Left lung (tissue), 10 donors: ENCODE measurements around the gene HINT3. TPM values are rescaled to one million over a fixed set of nuclear protein-coding genes. Genes with fewer than 3 reads are reported as not detected.
"Not testable (repeated sequence)": the region's sequence is repeated elsewhere in the genome, so short reads cannot be mapped to it uniquely, and the experiment has no call there.

Source experiments
- ATAC-seq: fragments of 200-7000 bp; cut with Tn5 transposase; one replicate; pipeline ENCODE4 v1.9.1; 2020; ENCODE audit warnings: moderate library complexity
- DNase-seq, 4 donors: peaks; one replicate each; pipeline ENCODE4 v3.0.0-alpha.2; 2013 to 2020
- H3K27ac ChIP-seq, 2 donors: fragments of 200-600 bp; sonication (generic) in 1 of 2; one replicate each; pipeline versions ENCODE4 v1.5.0 to v1.8.0; 2020 to 2021
- H3K27me3 ChIP-seq, 2 donors: fragments of 200-600 bp; sonication (generic) in 1 of 2; one replicate each; pipeline versions ENCODE4 v1.5.0 to v1.8.0; 2020 to 2021
- H3K36me3 ChIP-seq, 2 donors: fragments of 200-600 bp; sonication (generic) in 1 of 2; one replicate each; pipeline versions ENCODE4 v1.5.0 to v1.8.0; 2020 to 2021
- H3K4me1 ChIP-seq, 2 donors: fragments of 200-600 bp; one replicate each; pipeline ENCODE4 v1.8.0; 2021
- H3K4me3 ChIP-seq, 2 donors: fragments of 200-600 bp; sonication (generic) in 1 of 2; one replicate each; pipeline versions ENCODE4 v1.5.0 to v1.8.0; 2020 to 2021; ENCODE audit warnings: mild to moderate bottlenecking in 1 of 2
- H3K9me3 ChIP-seq, 2 donors: fragments of 200-600 bp; sonication (generic) in 1 of 2; one replicate each; pipeline versions ENCODE4 v1.5.0 to v1.8.0; 2020 to 2021
- CTCF ChIP-seq, 2 donors: fragments of 200-600 bp; sonication (generic) in 1 of 2; IDR thresholded peaks; one replicate each; pipeline versions ENCODE4 v1.5.0 to v1.8.0; 2021; ENCODE audit warnings: antibody characterized with exemption in 2 of 2
- intact Hi-C, 2 donors: fragments of 100-400 bp; cut with DNase I; formaldehyde crosslinking; loops; one replicate each; pipeline versions ENCODE4 v1.11.2 to v1.14.2; 2022
- polyA plus RNA-seq, 6 donors: library from polyadenylated mRNA; unstranded; fragments of 120-200 nt; gene quantifications; one replicate each; pipeline ENCODE4 v1.2.1, GENCODE V29; 2013; ENCODE audit not compliant: insufficient read length in 6 of 6
- total RNA-seq, 2 donors: library from RNA; stranded (reverse); fragmentation: NEBNext Ultra II Directional; extraction: Animal tissue kit (Norgen Biotek cat#: 25700); gene quantifications; one replicate each; pipeline ENCODE4 v1.2.1, GENCODE V29; 2021
- donor health status: DM: no; HTN: yes; CAD: no.
- donor health status: DM: no; HTN: no; CAD: no.

HINT3 gene
- total and polyA plus RNA-seq, 8 donors, result 18.3 to 29.7 (median 23.9) TPM

GRCh38 chr6:125930765-125931418 is 25.7 kb upstream of the HINT3 start:
- Histone ChIP-seq H3K4me3 (no peak overlapping the region), H3K9me3 (no peaks in the 10 kb centered on the region), H3K27ac (no peak overlapping the region), H3K27me3 (no peaks in the 10 kb centered on the region), H3K36me3 (peaks cover 0 to 48% of the 10 kb centered on the region in 2 donors), H3K4me1 (no peaks in the 10 kb centered on the region)
- DNase-seq (no peak), ATAC-seq (no peak)
- intact Hi-C loops, result no loop called here
- no peak for TF ChIP-seq CTCF (IDR thresholded peaks at IDR 0.05)

DNA sequence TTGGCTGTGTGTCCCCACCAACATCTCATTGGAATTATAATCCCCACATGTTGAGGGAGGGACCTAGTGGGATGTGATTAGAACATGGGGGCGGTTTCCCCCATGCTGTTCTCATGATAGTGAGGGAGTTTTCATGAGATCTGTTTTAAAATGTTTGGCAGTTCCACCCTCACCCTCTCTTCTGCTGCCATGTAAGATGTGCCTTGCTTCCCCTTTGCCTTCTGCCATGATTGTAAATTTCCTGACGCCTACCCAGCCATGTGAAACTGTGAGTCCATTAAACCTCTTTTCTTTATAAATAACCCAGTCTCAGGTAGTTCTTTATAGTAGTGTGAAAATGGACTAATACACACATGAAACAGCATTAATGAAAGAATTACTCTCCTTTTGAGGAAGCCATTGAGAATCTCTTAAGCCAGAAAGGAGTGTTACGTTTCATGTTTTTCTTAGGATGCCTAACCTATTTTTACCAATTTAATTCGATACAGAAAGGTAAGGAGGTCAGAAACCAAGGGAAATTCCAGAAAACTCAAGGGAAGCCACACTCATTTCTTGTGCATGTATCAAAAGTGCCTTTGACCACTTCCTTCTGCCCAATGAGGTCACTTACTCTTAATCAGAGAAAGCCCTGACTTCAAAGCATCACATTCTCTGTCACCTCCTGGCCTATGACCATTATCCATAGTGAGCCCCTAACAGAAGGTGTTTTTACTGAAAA is 24.7 kb upstream of the HINT3 start:
- H3K4me1 ChIP-seq, result no peaks in the 10 kb centered on the region
- ATAC-seq (no peak), DNase-seq (no peak)
- H3K4me3 ChIP-seq, result no peak overlapping the region
- H3K27me3 ChIP-seq, result no peaks in the 10 kb centered on the region
- H3K36me3 ChIP-seq, result peaks cover 0 to 42% of the 10 kb centered on the region in 2 donors
- no peak overlapping the region for H3K27ac ChIP-seq
- TF ChIP-seq CTCF (IDR thresholded peaks at IDR 0.05), result no peak
- H3K9me3 ChIP-seq, result no peaks in the 10 kb centered on the region
- intact Hi-C loops, result no loop called here

DNA sequence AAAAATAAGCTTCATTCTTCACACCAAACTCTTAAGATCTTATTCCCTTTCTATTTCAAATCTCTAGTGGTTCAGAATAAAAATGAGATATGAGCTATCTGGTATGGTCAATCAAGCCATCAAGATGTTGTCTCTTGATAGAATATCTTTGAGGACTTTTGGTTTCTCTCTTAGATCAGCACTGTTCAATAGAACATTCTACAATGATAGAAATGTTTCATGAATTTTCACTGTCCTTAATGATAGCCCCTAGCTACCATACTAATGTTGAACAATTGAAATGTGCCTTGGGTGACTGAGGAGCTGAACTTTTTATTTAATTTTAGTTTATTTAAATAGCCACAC is 24.1 kb upstream of the HINT3 start:
- DNase-seq (no peak), ATAC-seq (no peak)
- Histone ChIP-seq H3K4me1 (no peaks in the 10 kb centered on the region), H3K9me3 (no peaks in the 10 kb centered on the region), H3K36me3 (peaks cover 0 to 37% of the 10 kb centered on the region in 2 donors), H3K27ac (no peak overlapping the region), H3K27me3 (no peaks in the 10 kb centered on the region), H3K4me3 (no peak overlapping the region)
- intact Hi-C loops, result no loop called here
- no peak for TF ChIP-seq CTCF (IDR thresholded peaks at IDR 0.05)

- DNase-seq, H3K27me3 ChIP-seq, intact Hi-C loops, H3K9me3 ChIP-seq, H3K4me3 ChIP-seq, ATAC-seq, H3K4me1 ChIP-seq, H3K27ac ChIP-seq: not testable (repeated sequence)
- peaks cover 0 to 12% of the 10 kb centered on the region in 2 donors for H3K36me3 ChIP-seq
These were observed 21.1 kb upstream of the HINT3 start for GRCh38 chr6:125935520-125935919.

- no peak for ATAC-seq
- H3K27me3 ChIP-seq, result no peaks in the 10 kb centered on the region
- TF ChIP-seq CTCF (IDR thresholded peaks at IDR 0.05), result no peak
- H3K36me3 ChIP-seq, result no peaks in the 10 kb centered on the region
- H3K4me1 ChIP-seq, result peaks cover 3 to 15% of the 10 kb centered on the region in 2 donors
- intact Hi-C loops, result no loop called here
- no peak for DNase-seq
- no peak overlapping the region for H3K27ac ChIP-seq
- H3K9me3 ChIP-seq, result no peaks in the 10 kb centered on the region
- no peak overlapping the region for H3K4me3 ChIP-seq
These were observed 17.5 kb upstream of the HINT3 start for GRCh38 chr6:125939026-125939425.
